OCI-LY7 (cell line): Measurements from ENCODE around the gene FBXL16. TPM values are rescaled to one million over a fixed set of nuclear protein-coding genes. Genes with fewer than 3 reads are reported as not detected.

Experiments
- BruUV-seq: library from RNA; stranded (reverse); fragments of 400-500 nt; replicated peaks from 2 replicates; lab custom pipeline; 2021; lab: Mats Ljungman, UMichigan
- CTCF ChIA-PET: fragments of 300-600 bp; sonication (Branson Sonifier 250); formaldehyde crosslinking; loops from one replicate; lab custom pipeline; 2022; ENCODE audit warnings: antibody characterized with exemption; ENCODE audit not compliant: unreplicated experiment; lab: Charles Lee
- POLR2A ChIA-PET: fragments of 300-600 bp; sonication (Branson Sonifier 250); formaldehyde crosslinking; loops from one replicate; lab custom pipeline; 2022; ENCODE audit warnings: antibody characterized with exemption; lab: Charles Lee
- DNase-seq: peaks from one replicate; pipeline ENCODE4 v3.0.0-alpha.2; 2015; ENCODE audit warnings: low spot score
- H2AFZ ChIP-seq: fragments of 200-600 bp; sonication (generic), shearing (Covaris generic); 2 replicates; pipeline ENCODE4 v1.6.1; 2014; ENCODE audit warnings: mild to moderate bottlenecking, antibody characterized with exemption, low read length, moderate library complexity
- H3K27ac ChIP-seq: fragments of 200-600 bp; sonication (generic); 2 replicates; pipeline ENCODE4 v1.5.1; 2014; ENCODE audit warnings: mixed run types, low read depth, mild to moderate bottlenecking, moderate library complexity, low read length, inconsistent platforms; ENCODE audit not compliant: poor library complexity, severe bottlenecking
- H3K36me3 ChIP-seq: fragments of 200-600 bp; sonication (generic); 2 replicates; pipeline ENCODE4 v1.6.1; 2014; ENCODE audit warnings: mild to moderate bottlenecking, antibody characterized with exemption, low read length, moderate library complexity, mixed read lengths; ENCODE audit not compliant: insufficient read depth
- H3K4me1 ChIP-seq: fragments of 200-600 bp; sonication (generic); 2 replicates; pipeline ENCODE4 v1.5.1; 2014; ENCODE audit warnings: mild to moderate bottlenecking, low read length; ENCODE audit not compliant: insufficient read depth, poor library complexity, severe bottlenecking
- H3K4me2 ChIP-seq: fragments of 200-600 bp; sonication (generic); 2 replicates; pipeline ENCODE4 v1.6.1; 2014; ENCODE audit warnings: mild to moderate bottlenecking, low read length
- H3K4me3 ChIP-seq: fragments of 200-600 bp; sonication (generic); 2 replicates; pipeline ENCODE4 v1.5.1; 2014; ENCODE audit warnings: mild to moderate bottlenecking, low read depth, low read length; ENCODE audit not compliant: poor library complexity, severe bottlenecking
- H3K79me2 ChIP-seq: fragments of 200-600 bp; sonication (generic); 2 replicates; pipeline ENCODE4 v1.6.1; 2016; ENCODE audit warnings: low read depth, mild to moderate bottlenecking, low read length, moderate library complexity, mixed read lengths; ENCODE audit not compliant: insufficient read depth
- H3K9me2 ChIP-seq: fragments of 200-600 bp; sonication (generic); 2 replicates; pipeline ENCODE4 v1.6.1; 2016; ENCODE audit warnings: mild to moderate bottlenecking, low read length, mixed read lengths; ENCODE audit not compliant: insufficient read depth
- H3K9me3 ChIP-seq: fragments of 200-600 bp; sonication (generic); 2 replicates; pipeline ENCODE4 v1.6.1; 2014; ENCODE audit warnings: mild to moderate bottlenecking, mixed run types, low read length, mixed read lengths
- H4K20me1 ChIP-seq: fragments of 200-600 bp; sonication (generic); 2 replicates; pipeline ENCODE4 v1.6.1; 2014; ENCODE audit warnings: mild to moderate bottlenecking, antibody characterized with exemption, low read length, moderate library complexity, mixed read lengths; ENCODE audit not compliant: insufficient read depth
- CTCF ChIP-seq: fragments of 200-600 bp; sonication (generic); conservative IDR thresholded peaks from 2 replicates; pipeline ENCODE4 v1.5.1; 2014; ENCODE audit warnings: mild to moderate bottlenecking, antibody characterized with exemption, low read length, moderate library complexity, mixed read lengths
- EZH2phosphoT487 ChIP-seq: fragments of 200-600 bp; sonication (generic); IDR thresholded peaks from 2 replicates; pipeline ENCODE4 v1.6.1; 2018; ENCODE audit warnings: low read depth, borderline replicate concordance, mild to moderate bottlenecking, mixed run types, antibody characterized with exemption, low read length, moderate library complexity, mixed read lengths
- intact Hi-C: fragments of 100-400 bp; cut with micrococcal nuclease; formaldehyde crosslinking; loops from one replicate; pipeline ENCODE4 v1.10.0; 2022; ENCODE audit not compliant: unreplicated experiment
- total RNA-seq, 2 experiments: library from RNA; depleted of rRNA in 1 of 2; stranded (reverse); fragments of >200 nt in 1 of 2; shearing (Covaris generic) in 1 of 2; gene quantifications; 2 replicates each; pipeline ENCODE4 v1.2.3, GENCODE V29; 2014 to 2022

FBXL16 gene
- total RNA-seq, 2 experiments from 2014 or later: 0.16 to 0.42 TPM

GRCh38 chr16:674214-674881 lies 31.3 kb downstream of the FBXL16 start:
- Histone ChIP-seq H3K36me3 (peaks cover 45% of the 10 kb centered on the region), H3K4me3 (no peak overlapping the region), H3K4me1 (peaks cover 13% of the 10 kb centered on the region), H3K9me2 (no peaks in the 10 kb centered on the region), H3K79me2 (no peaks in the 10 kb centered on the region), H4K20me1 (no peaks in the 10 kb centered on the region; the same call in 1 of the 2 replicates), H3K9me3 (no peaks in the 10 kb centered on the region), H3K27ac (no peak overlapping the region), H3K4me2 (no peak overlapping the region), H2AFZ (no peak overlapping the region)
- TF ChIP-seq CTCF: no peak
- TF ChIP-seq EZH2phosphoT487: no peak
- no peak for DNase-seq
- CTCF ChIA-PET: no interaction called here
- POLR2A ChIA-PET: no interaction called here
- intact Hi-C loops: no loop called here
- BruUV-seq: no TSS peak

DNA sequence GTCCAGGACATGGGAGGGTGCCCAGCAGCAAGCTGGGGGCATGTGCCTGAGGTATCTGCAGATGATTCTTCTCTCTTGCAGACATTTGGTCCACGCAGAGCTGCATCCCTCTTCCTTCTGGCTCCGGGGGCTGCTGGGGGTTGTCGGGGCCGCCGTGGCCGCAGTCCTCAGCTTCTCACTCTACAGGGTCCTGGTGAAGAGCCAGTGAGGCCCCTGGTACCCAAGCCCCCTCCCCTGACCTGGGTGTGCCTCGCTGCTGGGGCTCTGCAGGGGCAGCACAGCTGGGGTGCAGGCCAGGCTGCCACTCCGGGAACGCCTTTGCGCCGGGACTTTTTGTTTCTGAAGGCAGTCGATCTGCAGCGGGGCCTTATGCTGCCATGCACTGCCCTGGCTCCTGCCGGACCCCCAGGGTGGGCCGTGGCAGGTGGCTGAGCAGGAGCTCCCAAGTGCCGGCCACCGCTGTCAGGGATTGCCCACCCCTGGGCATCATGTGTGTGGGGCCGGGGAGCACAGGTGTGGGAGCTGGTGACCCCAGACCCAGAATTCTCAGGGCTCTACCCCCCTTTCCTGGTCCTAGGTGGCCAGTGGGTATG lies 32.1 kb downstream of the FBXL16 start:
- H3K27ac ChIP-seq: no peak overlapping the region
- TSS peak; percentile 83 for BruUV-seq
- POLR2A ChIA-PET: no interaction called here

More for the DNA sequence above, 32.1 kb downstream of the FBXL16 start:
- H4K20me1 ChIP-seq: no peaks in the 10 kb centered on the region; the same call in 1 of the 2 replicates
- no peak overlapping the region for H2AFZ ChIP-seq
- peaks cover 45% of the 10 kb centered on the region for H3K36me3 ChIP-seq
- DNase-seq: no peak
- no peak overlapping the region for H3K4me3 ChIP-seq
- TF ChIP-seq EZH2phosphoT487: no peak
- TF ChIP-seq CTCF: no peak
- H3K79me2 ChIP-seq: peaks cover 7% of the 10 kb centered on the region; the same call in 1 of the 2 replicates
- peaks cover 14% of the 10 kb centered on the region for H3K4me1 ChIP-seq
- no peak overlapping the region for H3K4me2 ChIP-seq
- H3K9me2 ChIP-seq: no peaks in the 10 kb centered on the region
- H3K9me3 ChIP-seq: no peaks in the 10 kb centered on the region
- CTCF ChIA-PET: no interaction called here
- intact Hi-C loops: no loop called here
